A549 treated with AZD9567 at 1 μM for 4 hours (cell line): Measurements from ENCODE around the gene RAB3C. TPM values are rescaled to one million over a fixed set of nuclear protein-coding genes. Genes with fewer than 3 reads are reported as not detected.

ENCODE experiments used
- total RNA-seq: library from RNA; stranded (reverse); fragments of 200-300 nt; extraction: Qiagen RNA extraction; gene quantifications from 5 replicates; pipeline ENCODE4 v1.2.3, GENCODE V29; 2022; ENCODE audit not compliant: insufficient read depth

RAB3C gene, protein sequence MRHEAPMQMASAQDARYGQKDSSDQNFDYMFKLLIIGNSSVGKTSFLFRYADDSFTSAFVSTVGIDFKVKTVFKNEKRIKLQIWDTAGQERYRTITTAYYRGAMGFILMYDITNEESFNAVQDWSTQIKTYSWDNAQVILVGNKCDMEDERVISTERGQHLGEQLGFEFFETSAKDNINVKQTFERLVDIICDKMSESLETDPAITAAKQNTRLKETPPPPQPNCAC
- not detected in 5 replicates for total RNA-seq

GRCh38 chr5:58582803-58583491 lies at the start of gene RAB3C:
TSS of gene RAB3C (plus strand) at chr5:58583075. CDS start at chr5:58583209, 134 bp downstream.

Other genes starting within 250 kb of the RAB3C start
- gene PLK2, start 123.0 kb upstream of the RAB3C start, total RNA-seq = 39.2 to 68.4 TPM (median 44.5 TPM) in 5 replicates
- gene GAPT, start 91.6 kb upstream of the RAB3C start, total RNA-seq = not detected in 5 replicates